ENCODE measurements around the gene RPL39L.

RPL39L gene

GRCh38 chr3:187104342-187104741 is 35.0 kb downstream of the RPL39L start:
- no peak for TF ChIP-seq CTCF (IDR thresholded peaks at IDR 0.05; ENCODE audit: extremely low read depth, insufficient read depth, missing control alignments)
- DNase-seq (ENCODE audit: low spot score) = no peak
- in situ Hi-C loops (cut with MboI; ENCODE audit: low pct_unique_long_range_greater_than_20kb, low sequenced_read_pairs, unreplicated experiment) = no loop called here

DNA sequence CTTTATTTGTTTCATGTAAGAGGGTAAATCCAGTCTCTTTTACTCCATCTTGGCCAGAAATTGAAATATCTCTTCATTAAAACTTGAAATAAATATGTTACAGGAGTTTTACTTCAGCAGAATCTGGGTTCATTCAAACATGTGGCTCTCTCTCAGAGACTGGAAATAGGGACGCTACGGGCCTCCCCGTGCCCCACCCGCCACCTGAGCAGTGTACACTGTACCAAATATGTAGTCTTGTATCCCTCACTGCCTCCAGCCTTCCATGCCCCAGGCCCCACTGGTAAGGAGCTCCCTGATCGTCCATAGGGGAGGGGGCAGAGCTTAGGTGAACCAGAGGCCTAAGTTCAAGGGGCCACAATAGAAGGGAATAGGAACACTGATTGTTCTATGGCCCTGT is 36.0 kb downstream of the RPL39L start:
- in situ Hi-C loops (cut with MboI; ENCODE audit: low pct_unique_long_range_greater_than_20kb, low sequenced_read_pairs, unreplicated experiment) = no loop called here
- no peak for DNase-seq (ENCODE audit: low spot score)
- TF ChIP-seq CTCF (IDR thresholded peaks at IDR 0.05; ENCODE audit: extremely low read depth, insufficient read depth, missing control alignments) = no peak

DNA sequence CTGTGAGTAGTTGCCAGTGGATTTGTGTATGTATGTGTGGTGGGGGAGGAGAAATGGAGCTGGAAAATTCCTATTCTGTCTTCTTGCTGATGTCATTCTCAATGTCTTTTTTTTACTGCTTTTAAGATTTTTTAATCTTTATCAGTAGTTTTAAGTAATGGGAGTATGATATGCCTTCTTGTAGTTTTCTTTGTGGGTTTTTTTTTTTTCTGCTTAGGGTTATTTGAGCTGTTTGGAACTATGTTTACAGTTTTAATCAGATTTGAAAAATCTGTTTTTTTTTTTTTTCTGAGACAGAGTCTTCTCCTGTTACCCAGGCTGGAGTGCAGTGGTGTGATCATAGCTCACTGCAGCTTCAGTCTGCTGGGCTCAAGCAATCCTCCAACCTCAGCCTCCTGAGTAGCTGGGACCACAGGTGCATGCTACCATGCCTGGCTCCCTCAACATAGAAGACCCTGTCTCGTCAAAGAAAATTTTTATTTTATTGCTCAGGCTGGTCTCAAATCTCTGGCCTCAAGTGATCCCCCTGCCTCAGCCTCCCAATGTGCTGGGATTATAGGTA is 37.1 kb downstream of the RPL39L start:
- no peak for DNase-seq (ENCODE audit: low spot score)
- no peak for TF ChIP-seq CTCF (IDR thresholded peaks at IDR 0.05; ENCODE audit: extremely low read depth, insufficient read depth, missing control alignments)
- in situ Hi-C loops (cut with MboI; ENCODE audit: low pct_unique_long_range_greater_than_20kb, low sequenced_read_pairs, unreplicated experiment) = no loop called here

DNA sequence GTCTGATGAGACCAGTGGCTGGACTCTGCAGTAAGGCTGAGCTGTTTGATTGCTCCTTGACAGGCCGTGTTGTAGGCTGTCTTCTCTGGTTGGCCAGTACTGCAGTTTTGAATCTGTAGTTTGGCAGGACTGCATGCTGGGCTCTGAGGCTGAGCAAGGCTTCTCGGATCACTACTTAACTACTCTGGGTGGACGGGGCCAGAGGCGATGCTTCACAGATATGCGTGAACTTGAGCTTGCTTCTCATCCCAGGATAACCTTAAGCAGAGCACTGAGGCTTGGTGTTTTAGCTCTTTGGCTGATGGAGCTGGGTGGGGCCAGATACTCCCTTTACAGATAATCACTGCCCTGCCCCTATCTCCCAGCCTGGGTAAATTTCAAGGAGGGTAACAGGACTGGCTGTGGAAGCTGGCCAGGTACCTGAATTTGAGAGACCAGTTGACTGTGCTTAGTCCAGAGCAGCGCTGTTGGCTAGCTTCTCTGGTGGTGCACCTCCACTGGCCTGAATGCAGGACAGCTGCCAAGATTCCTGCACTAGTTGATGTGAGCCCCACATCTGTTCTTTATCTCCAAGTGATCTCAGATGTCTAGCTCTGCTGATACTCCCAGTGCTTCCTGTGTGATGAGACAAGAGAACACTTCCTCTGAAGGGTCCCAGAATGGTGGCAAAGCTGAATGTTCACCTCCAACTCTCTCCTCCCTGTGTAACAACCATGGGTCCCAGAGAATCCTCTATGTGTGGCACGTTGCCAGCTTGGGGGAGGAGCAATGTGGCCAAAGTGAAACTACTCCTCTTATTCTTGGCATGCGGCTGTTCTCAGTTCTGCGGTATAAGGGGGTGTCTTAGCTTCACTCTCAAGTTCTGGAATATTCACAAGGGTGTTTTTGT is 37.9 kb downstream of the RPL39L start:
- in situ Hi-C loops (cut with MboI; ENCODE audit: low pct_unique_long_range_greater_than_20kb, low sequenced_read_pairs, unreplicated experiment) = no loop called here
- no peak for TF ChIP-seq CTCF (IDR thresholded peaks at IDR 0.05; ENCODE audit: extremely low read depth, insufficient read depth, missing control alignments)
- DNase-seq (ENCODE audit: low spot score) = peak; percentile 15

GRCh38 chr3:187098923-187099512 is 40.3 kb downstream of the RPL39L start:
- DNase-seq (ENCODE audit: low spot score) = no peak
- TF ChIP-seq CTCF (IDR thresholded peaks at IDR 0.05; ENCODE audit: extremely low read depth, insufficient read depth, missing control alignments) = no peak
- in situ Hi-C loops (cut with MboI; ENCODE audit: low pct_unique_long_range_greater_than_20kb, low sequenced_read_pairs, unreplicated experiment) = no loop called here

GRCh38 chr3:187093320-187093719 is 46.0 kb downstream of the RPL39L start:
- no peak for DNase-seq (ENCODE audit: low spot score)
- in situ Hi-C loops (cut with MboI; ENCODE audit: low pct_unique_long_range_greater_than_20kb, low sequenced_read_pairs, unreplicated experiment) = no loop called here
- no peak for TF ChIP-seq CTCF (IDR thresholded peaks at IDR 0.05; ENCODE audit: extremely low read depth, insufficient read depth, missing control alignments)

Data from GM13977 (cell line).